Spinal cord (tissue), 10 donors: ENCODE measurements around the gene CBARP. TPM values are rescaled to one million over a fixed set of nuclear protein-coding genes. Genes with fewer than 3 reads are reported as not detected.

Experiments
- DNase-seq, 6 donors: peaks; one replicate each; pipeline versions ENCODE4 v3.0.0 to v3.0.0-alpha.2; 2013 to 2015; ENCODE audit warnings: low spot score in 6 of 6, low read depth in 4 of 6
- H3K27ac ChIP-seq: one replicate; pipeline ENCODE4 v1.5.1; 2013; ENCODE audit warnings: low read depth, low read length, control low read depth
- H3K27me3 ChIP-seq: one replicate; pipeline ENCODE4 v1.6.1; 2013; ENCODE audit warnings: low read length; ENCODE audit not compliant: control insufficient read depth, insufficient read depth
- H3K36me3 ChIP-seq: one replicate; pipeline ENCODE4 v1.6.1; 2013; ENCODE audit warnings: low read length; ENCODE audit not compliant: control insufficient read depth, insufficient read depth
- H3K4me1 ChIP-seq: one replicate; pipeline ENCODE4 v1.6.1; 2013; ENCODE audit warnings: low read length; ENCODE audit not compliant: control insufficient read depth, insufficient read depth
- H3K4me3 ChIP-seq: one replicate; pipeline ENCODE4 v1.5.1; 2013; ENCODE audit warnings: low read depth, low read length, control low read depth
- H3K9me3 ChIP-seq: one replicate; pipeline ENCODE4 v1.6.1; 2013; ENCODE audit warnings: low read length; ENCODE audit not compliant: control insufficient read depth, insufficient read depth
- WGBS: methylation state at CpG from one replicate; pipeline ENCODE4 v1.1.5; 2013; ENCODE audit warnings: missing lambda C conversion rate; ENCODE audit not compliant: insufficient coverage; 5-methylcytosine and 5-hydroxymethylcytosine counted together
- polyA plus RNA-seq, 2 donors: library from polyadenylated mRNA; unstranded; fragments of 120-200 nt; gene quantifications; one replicate each; pipeline ENCODE4 v1.2.1, GENCODE V29; 2013; ENCODE audit not compliant: insufficient read length in 2 of 2
- total RNA-seq, 2 donors: library from RNA; depleted of rRNA in 1 of 2; stranded (reverse); fragments of 120-200 nt in 1 of 2; fragments of >200 nt in 1 of 2; gene quantifications; one replicate each; pipeline versions ENCODE4 v1.2.3 to v1.2.4, GENCODE V29; 2013 to 2014
- donor health status: healthy.

CBARP gene
- total and polyA plus RNA-seq, 4 donors = 2.7 to 38.6 (median 20.0) TPM

DNA sequence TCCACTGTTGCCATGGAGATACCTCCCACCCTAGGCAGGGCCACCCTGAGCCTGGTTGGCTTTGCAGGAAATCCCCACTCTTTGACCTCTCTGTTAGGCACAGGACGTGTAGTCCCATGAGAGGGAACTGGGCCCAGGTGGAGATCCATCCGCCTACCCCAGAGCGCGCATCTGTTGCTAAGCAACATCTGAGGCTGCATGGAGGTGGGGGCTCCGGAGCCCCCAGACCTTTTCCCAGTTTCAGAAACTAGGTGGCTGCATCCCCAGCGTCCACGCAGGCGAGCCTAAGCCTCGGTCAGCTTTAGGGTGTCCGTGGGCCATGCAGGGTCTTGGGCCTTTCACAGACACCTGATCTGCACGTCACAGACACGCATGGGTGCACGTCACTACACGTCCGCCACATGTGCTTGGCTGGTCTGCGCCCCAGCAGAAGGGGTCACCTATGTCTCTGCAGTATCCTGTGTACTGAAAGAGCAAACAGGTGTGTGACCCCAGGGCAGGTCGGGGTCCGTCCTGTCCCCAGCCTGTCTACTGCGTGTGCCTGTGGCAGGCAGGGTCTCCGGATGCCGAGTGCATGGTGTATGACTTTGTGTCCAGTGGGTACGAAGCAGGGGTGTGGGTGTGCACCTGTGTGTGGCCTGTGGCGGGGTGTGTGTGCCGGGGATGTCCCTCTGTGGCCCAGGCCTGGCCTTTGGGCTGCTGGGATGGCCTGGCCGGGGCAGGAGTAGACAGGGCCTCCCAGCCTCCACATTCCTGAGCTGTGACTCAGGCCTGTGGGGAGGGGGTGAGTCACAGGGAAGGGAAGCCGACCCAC is 27.2 kb upstream of the CBARP start:
- Histone ChIP-seq H3K4me3 (no peak overlapping the region), H3K36me3 (peaks cover 25% of the 10 kb centered on the region), H3K27ac (peak overlapping the region; percentile 71), H3K4me1 (peaks cover 87% of the 10 kb centered on the region), H3K9me3 (no peaks in the 10 kb centered on the region), H3K27me3 (no peaks in the 10 kb centered on the region)
- peak in 1 of 6 donors; percentile 44 for DNase-seq
- WGBS = 67% methylated on average over 20 of the region's 26 CpGs

DNA sequence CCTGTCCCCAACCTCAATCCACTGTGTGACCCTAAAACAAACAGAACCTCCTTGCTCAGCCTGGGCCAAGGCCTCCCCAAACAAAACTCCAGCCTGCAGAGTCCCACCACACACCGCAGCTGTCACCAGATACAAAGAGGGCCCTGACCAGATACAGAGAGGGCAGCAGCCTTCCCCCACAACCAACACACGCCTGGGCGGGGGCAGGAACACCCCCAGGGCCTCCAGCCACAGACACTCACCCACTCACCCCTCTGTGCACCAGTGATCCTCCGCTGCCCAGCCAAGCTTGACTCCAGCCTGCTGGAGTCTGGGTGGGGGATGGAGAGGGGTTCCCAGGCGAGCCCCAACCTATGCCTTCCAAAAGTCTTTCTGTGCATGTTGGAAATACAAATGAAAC is 25.4 kb upstream of the CBARP start:
- Histone ChIP-seq H3K27ac (peak overlapping the region; percentile 91), H3K4me1 (peaks cover 91% of the 10 kb centered on the region), H3K4me3 (no peak overlapping the region), H3K36me3 (peaks cover 35% of the 10 kb centered on the region), H3K9me3 (no peaks in the 10 kb centered on the region), H3K27me3 (no peaks in the 10 kb centered on the region)
- 78% methylated on average over 1 of the region's 5 CpGs for whole genome bisulfite sequencing
- DNase-seq = no peak

DNA sequence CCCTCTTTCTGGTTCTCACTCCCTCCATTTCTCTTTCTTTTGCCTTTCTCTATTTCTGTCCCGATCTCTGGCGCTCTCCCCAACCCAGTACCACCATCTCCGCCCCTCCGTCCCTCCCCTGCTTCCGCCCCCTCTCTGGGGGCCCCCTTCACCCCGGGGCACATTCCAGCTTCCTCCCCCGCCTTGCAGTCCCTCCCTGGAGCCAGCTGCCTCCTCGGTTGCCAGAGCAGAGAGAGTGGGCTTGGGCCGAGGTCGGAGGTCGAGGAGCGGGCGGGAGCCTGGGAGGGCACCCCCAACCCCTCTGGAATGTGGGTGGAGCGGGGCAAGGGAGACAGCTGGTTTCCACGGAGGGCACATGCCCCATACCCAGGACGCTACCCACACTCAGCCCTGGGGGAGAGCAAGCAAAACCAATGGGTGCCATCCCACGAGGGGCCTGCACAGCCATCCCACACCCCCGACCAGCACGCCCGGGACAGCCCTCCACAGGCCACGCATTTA is 24.9 kb upstream of the CBARP start:
- Histone ChIP-seq H3K27me3 (no peaks in the 10 kb centered on the region), H3K9me3 (no peaks in the 10 kb centered on the region), H3K4me3 (peak overlapping the region; percentile 5), H3K27ac (peak overlapping the region; percentile 91), H3K4me1 (peaks cover 91% of the 10 kb centered on the region), H3K36me3 (peaks cover 40% of the 10 kb centered on the region)
- 47% methylated on average over 17 of the region's 21 CpGs for WGBS
- DNase-seq = no peak

DNA sequence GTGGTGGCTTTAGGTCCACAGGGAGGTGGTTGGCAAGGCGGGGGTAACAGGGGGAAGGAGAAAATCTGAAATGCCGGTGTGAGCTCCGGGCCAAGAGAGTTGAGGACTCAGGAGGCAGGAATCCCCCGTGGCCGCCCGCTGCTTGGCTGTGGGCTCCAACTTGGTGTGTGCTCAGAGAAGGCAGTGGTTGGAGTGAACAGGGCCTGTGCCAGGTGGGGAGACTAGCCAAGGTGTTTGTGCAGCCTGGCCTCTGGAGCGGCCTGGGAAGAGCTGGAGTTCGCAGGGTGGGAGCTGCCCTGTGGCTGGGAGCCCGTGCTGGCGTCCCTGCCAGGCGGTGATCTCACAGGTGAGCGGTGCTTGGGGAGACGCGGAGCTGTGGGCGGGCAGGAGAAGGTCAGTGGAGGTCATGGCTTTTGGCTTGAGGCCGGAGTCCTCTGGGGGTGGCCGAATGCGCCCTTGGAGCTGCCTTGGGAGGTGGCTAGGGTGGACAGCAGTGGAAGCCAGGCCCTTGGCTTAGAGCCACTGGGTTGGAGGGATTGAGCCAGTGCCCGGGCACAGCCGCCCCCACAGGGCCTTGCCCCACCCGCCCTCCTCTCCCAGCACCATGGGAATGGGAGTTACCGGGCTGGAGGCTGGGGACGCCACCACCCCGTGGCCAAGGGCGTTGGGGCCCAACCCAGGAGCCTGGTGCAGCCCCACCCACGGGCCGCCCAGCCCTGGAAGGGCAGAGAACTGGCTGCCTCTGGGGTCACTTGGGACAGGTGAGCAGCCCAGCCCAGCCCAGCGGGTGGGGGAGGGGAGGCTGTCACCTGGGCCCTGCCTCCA is 24.2 kb upstream of the CBARP start:
- peak in 1 of 6 donors; percentile 12 for DNase-seq
- peaks cover 91% of the 10 kb centered on the region for H3K4me1 ChIP-seq
- H3K36me3 ChIP-seq = peaks cover 47% of the 10 kb centered on the region
- peak overlapping the region; percentile 61 for H3K4me3 ChIP-seq
- no peaks in the 10 kb centered on the region for H3K27me3 ChIP-seq
- 48% methylated on average over 23 of the region's 28 CpGs for WGBS
- no peaks in the 10 kb centered on the region for H3K9me3 ChIP-seq
- peak overlapping the region; percentile 91 for H3K27ac ChIP-seq

DNA sequence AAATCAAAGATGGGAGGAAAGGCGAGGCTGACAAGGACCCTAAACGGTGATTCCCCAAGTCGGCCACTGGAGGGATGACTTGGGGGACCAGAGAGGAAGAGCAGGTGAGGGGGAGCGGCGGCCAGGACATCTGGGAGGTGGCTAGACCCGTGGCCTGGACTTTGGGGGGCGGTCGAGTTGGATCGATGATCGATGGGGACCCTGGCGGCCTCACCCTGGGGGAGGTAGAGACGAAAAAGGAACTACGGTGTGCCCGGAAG is 23.7 kb upstream of the CBARP start:
- no peak for DNase-seq
- Histone ChIP-seq H3K27ac (peak overlapping the region; percentile 91), H3K4me3 (peak overlapping the region; percentile 61), H3K4me1 (peaks cover 93% of the 10 kb centered on the region), H3K27me3 (no peaks in the 10 kb centered on the region), H3K9me3 (no peaks in the 10 kb centered on the region), H3K36me3 (peaks cover 52% of the 10 kb centered on the region)
- 11% methylated on average over 14 of the region's 14 CpGs for WGBS

DNA sequence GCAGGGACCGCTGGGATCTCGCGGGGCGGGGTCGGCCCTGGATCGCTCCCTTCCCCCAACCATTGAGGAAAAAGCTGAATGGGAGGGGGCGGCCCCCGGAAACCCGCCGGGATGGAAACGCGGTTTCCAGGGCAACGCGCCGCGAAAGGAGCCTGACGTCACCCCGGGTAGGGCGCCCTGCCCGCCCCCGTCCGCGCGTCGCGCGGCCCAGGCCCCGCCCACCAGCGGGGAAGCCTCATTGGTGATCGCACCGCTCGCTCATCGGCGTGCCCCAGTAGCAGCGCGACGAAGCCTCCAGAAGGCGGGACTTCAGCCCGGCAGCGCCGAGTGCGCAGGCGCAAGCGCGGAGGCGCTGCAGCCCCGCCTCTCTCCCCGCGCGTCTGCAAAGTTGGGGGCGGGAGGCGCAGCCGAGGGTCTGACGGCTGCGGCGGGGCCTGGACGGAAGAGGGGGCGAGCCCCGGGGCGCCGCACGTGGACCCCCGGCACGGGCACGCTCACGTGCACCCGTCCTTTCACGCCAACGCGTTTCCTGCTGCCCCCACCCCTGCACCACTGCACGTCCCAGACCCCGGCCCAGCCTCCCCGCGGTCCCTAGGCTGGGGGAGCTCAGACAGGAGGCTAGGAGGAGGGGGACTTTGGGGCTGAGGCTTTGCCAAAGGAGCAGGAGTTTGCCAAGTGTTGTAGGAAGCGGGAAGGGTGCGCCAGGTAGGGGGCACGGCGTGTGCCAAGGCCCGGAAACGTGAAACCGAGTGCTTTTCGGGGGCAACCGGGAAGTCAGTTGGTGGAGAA is 23.1 kb upstream of the CBARP start:
- peaks cover 93% of the 10 kb centered on the region for H3K4me1 ChIP-seq
- H3K36me3 ChIP-seq = peaks cover 55% of the 10 kb centered on the region
- H3K27me3 ChIP-seq = no peaks in the 10 kb centered on the region
- H3K4me3 ChIP-seq = peak overlapping the region; percentile 61
- peak in 5 of 6 donors; percentile 92 to 99 (median 95) for DNase-seq
- no peaks in the 10 kb centered on the region for H3K9me3 ChIP-seq
- WGBS = under 1% methylated on average over 75 of the region's 83 CpGs
- H3K27ac ChIP-seq = peak overlapping the region; percentile 91

DNA sequence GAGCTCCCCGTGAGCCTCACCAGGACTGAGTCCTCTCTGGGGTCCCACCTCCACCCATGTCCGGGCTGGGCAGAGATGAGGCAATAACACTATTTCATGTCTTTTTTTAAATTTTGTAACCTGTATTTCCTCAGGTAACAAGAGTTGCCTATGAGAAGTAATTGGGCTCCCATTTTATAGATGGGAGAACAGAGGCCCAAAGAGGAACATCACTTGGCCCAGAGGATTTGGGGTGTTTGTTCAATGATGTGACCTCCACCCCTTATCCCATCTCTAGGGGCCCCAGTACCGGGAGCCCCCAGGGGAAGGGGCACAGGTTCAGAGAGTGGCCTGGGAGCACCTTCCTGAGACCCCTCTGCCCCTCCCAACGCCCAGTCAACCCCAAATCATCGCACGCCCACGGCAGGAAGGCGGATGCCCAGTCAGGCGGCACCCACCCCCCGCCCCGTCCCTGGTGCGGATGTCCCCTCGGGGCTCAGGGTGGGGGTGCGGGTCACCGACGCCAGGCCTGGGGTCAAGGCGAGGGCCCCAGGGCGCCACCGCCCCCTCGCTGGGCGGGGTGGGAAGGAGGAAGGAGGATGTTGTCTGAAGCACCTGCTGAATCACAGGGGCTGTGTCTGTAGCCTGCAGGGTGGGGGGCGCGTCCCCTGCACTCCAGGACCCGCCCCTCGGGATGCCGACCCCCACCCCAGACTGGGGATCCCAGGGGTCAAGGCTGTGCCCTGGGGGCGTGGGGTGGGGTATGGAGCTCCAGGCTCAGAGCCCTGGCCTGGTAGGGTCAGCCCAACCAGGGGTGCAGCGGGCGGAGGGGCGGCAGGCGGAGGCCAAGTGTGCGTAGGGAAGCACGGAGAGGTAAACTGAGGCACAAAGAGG is 22.3 kb upstream of the CBARP start:
- Histone ChIP-seq H3K36me3 (peaks cover 59% of the 10 kb centered on the region), H3K4me1 (peaks cover 93% of the 10 kb centered on the region), H3K27ac (peak overlapping the region; percentile 86), H3K4me3 (peak overlapping the region; percentile 41), H3K9me3 (no peaks in the 10 kb centered on the region), H3K27me3 (no peaks in the 10 kb centered on the region)
- peak in 2 of 6 donors; percentile 3 to 48 for DNase-seq
- 24% methylated on average over 22 of the region's 33 CpGs for WGBS

DNA sequence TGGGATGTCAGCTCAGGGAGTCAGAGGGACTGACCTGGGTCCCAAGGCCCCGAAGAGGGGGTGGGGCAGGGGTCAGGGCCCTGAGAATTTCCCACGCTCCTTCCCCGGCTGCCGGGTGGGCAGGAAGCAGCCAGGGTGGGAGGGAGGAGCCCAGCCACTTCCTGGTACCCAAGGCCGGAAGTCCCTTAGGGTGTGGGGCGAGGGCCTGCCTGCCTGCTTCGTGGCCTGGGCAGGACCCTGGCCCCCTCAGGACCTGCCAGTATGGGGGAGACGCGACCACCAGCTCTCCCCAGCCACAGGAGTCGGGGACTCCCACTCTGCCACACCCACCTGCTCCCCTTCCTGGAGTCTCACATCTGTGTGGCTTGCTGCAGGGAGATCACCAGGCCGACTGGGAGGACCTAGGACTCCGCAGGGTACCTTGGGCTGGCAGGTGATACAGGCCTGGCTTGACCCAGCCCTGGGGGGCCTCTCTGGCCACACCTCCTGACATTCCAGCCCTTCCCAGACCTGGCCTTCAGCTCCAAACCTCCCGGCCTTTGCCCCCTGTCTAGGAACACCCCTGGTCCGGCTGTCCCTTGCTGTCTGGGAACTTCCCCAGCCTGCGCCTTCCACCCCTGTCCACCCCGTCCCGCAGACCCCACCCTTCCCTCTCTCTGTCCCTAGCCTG is 21.5 kb upstream of the CBARP start:
- Histone ChIP-seq H3K9me3 (no peaks in the 10 kb centered on the region), H3K36me3 (peaks cover 61% of the 10 kb centered on the region), H3K4me1 (peaks cover 93% of the 10 kb centered on the region), H3K4me3 (no peak overlapping the region), H3K27me3 (no peaks in the 10 kb centered on the region), H3K27ac (peak overlapping the region; percentile 86)
- WGBS = 35% methylated on average over 14 of the region's 17 CpGs
- DNase-seq = peak in 1 of 6 donors; percentile 17
